ENCODE data around the gene OSBPL10.

- TF ChIP-seq, protein P1, sequence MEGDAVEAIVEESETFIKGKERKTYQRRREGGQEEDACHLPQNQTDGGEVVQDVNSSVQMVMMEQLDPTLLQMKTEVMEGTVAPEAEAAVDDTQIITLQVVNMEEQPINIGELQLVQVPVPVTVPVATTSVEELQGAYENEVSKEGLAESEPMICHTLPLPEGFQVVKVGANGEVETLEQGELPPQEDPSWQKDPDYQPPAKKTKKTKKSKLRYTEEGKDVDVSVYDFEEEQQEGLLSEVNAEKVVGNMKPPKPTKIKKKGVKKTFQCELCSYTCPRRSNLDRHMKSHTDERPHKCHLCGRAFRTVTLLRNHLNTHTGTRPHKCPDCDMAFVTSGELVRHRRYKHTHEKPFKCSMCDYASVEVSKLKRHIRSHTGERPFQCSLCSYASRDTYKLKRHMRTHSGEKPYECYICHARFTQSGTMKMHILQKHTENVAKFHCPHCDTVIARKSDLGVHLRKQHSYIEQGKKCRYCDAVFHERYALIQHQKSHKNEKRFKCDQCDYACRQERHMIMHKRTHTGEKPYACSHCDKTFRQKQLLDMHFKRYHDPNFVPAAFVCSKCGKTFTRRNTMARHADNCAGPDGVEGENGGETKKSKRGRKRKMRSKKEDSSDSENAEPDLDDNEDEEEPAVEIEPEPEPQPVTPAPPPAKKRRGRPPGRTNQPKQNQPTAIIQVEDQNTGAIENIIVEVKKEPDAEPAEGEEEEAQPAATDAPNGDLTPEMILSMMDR (conservative IDR thresholded peaks at IDR 0.05 in 1 of 2, IDR thresholded peaks at IDR 0.05 in 1 of 2; ENCODE audit: low read depth in 1 of 2, low read length in 2 of 2) = no peak
- no peak for TF ChIP-seq EZH2 (IDR thresholded peaks at IDR 0.05; ENCODE audit: low read length, missing control alignments)
These were observed 204.0 kb downstream of the OSBPL10 start for GRCh38 chr3:31777092-31777491.

Data from fibroblast of lung (primary cell).